Measurements from ENCODE around the gene IGFN1. TPM values are rescaled to one million over a fixed set of nuclear protein-coding genes. Genes with fewer than 3 reads are reported as not detected.

IGFN1 gene
- total and polyA plus RNA-seq, 2 of the 8 experiments (the other 6 are each of a cell fraction or from before 2014, with no cell fraction given), result not detected

GRCh38 chr1:201185527-201186128 is 5.0 kb upstream of the IGFN1 start:
- no peak overlapping the region for H2AFZ ChIP-seq (ENCODE audit: low read length)
- no peak overlapping the region for H4K8ac ChIP-seq (ENCODE audit: extremely low read depth, insufficient read depth, low read length)
- H3K56ac ChIP-seq (replicated peaks; ENCODE audit: insufficient read length, low read depth, low read length), result no peak overlapping the region
- no peak overlapping the region for H3K18ac ChIP-seq (ENCODE audit: extremely low read depth, low read length)
- no peak overlapping the region for H2BK12ac ChIP-seq (ENCODE audit: low read depth, low read length)
- H3K4me2 ChIP-seq (ENCODE audit: insufficient read depth in 1 of 2, low read depth in 2 of 2, low read length in 2 of 2), result no peak overlapping the region
- H3K27ac ChIP-seq (ENCODE audit: low read depth, low read length), result no peak overlapping the region
- H3K27me3 ChIP-seq (replicated peaks in 1 of 4; ENCODE audit: control insufficient read depth in 3 of 4, extremely low read depth in 1 of 4, insufficient read depth in 3 of 4, low read length in 3 of 4), result no peaks in the 10 kb centered on the region
- no peaks in the 10 kb centered on the region for H3K79me1 ChIP-seq (ENCODE audit: low read depth, low read length)
- no peak overlapping the region for H2BK120ac ChIP-seq (replicated peaks; ENCODE audit: low read depth, low read length)
- no peak overlapping the region for H3K23ac ChIP-seq (ENCODE audit: insufficient read length)
- FAIRE-seq (no peak), DNase-seq (ENCODE audit: low read depth in 1 of 2, low spot score in 2 of 2) (no peak)
- H3K36me3 ChIP-seq (ENCODE audit: control insufficient read depth in 2 of 4, insufficient read depth in 4 of 4, low read length in 3 of 4), result no peaks in the 10 kb centered on the region
- no peak overlapping the region for H2BK15ac ChIP-seq (ENCODE audit: low read length)
- no peak overlapping the region for H3K4me3 ChIP-seq (ENCODE audit: extremely low read depth in 1 of 4, insufficient read depth in 2 of 4, low read depth in 3 of 4, low read length in 4 of 4)
- CTCF ChIA-PET (ENCODE audit: partially characterized antibody), result interaction anchor here (0.8 to 3.6 kb wide), 13 partner anchors 12 to 214 kb away, joined by 3 to 20 read pairs (median 5); partner anchors contain the start of gene TMEM9
- no peaks in the 10 kb centered on the region for H4K20me1 ChIP-seq (replicated peaks in 1 of 2; ENCODE audit: control insufficient read depth in 1 of 2, insufficient read depth in 2 of 2, low read length in 2 of 2)
- peaks cover 0 to 5% (median 0%) of the 10 kb centered on the region in 4 experiments; a peak in 2 of 7 replicates for H3K4me1 ChIP-seq (replicated peaks in 1 of 4; ENCODE audit: control insufficient read depth in 3 of 4, insufficient read depth in 4 of 4, low read length in 3 of 4)
- WGBS, 2 experiments (ENCODE audit: extremely low coverage in 1 of 2, insufficient coverage in 1 of 2, insufficient read length in 1 of 2, insufficient replicate concordance in 2 of 2, low coverage in 1 of 2, low lambda C conversion rate in 2 of 2, missing lambda C conversion rate in 1 of 2), result 83% methylated on average over 5 of the region's 5 CpGs; no CpG with 5 or more reads in 1 of the 2 experiments
- no peaks in the 10 kb centered on the region for H3K79me2 ChIP-seq (ENCODE audit: control insufficient read depth in 1 of 2, insufficient read depth in 2 of 2, low read length in 2 of 2)
- no peak overlapping the region for H2BK20ac ChIP-seq (ENCODE audit: low read length)
- H3K9me3 ChIP-seq (ENCODE audit: insufficient read depth in 2 of 2, low read depth in 1 of 2, low read length in 1 of 2), result no peaks in the 10 kb centered on the region
- POLR2A ChIA-PET (ENCODE audit: partially characterized antibody), result interaction anchor here (1.2 kb wide), 1 partner anchor 22 kb away, joined by 3 read pairs; no protein-coding TSS in a partner anchor
- no peak overlapping the region for H4K91ac ChIP-seq (replicated peaks; ENCODE audit: insufficient read length, low read length)
- no peak overlapping the region for H2AK5ac ChIP-seq (ENCODE audit: low read depth, low read length)
- H3K23me2 ChIP-seq (ENCODE audit: low read depth, low read length), result no peaks in the 10 kb centered on the region; the same call in 1 of the 2 replicates
- H3K9ac ChIP-seq (replicated peaks in 1 of 4; ENCODE audit: extremely low read depth in 1 of 4, low read depth in 3 of 4, low read length in 3 of 4), result no peak overlapping the region
- H4K5ac ChIP-seq (ENCODE audit: insufficient read length, low read depth, low read length), result no peak overlapping the region
- no peak overlapping the region for H3K4ac ChIP-seq (replicated peaks; ENCODE audit: insufficient read length, low read depth, low read length)
- H2BK5ac ChIP-seq (ENCODE audit: low read depth, low read length), result no peak overlapping the region
- no peak overlapping the region for H3K14ac ChIP-seq (ENCODE audit: insufficient read length)
- TF ChIP-seq MAFK (IDR thresholded peaks at IDR 0.05; ENCODE audit: low read depth, low read length) (no peak), SIN3A (conservative IDR thresholded peaks at IDR 0.05 in 1 of 2, IDR thresholded peaks at IDR 0.05 in 1 of 2; ENCODE audit: low read depth in 1 of 2, low read length in 2 of 2) (no peak), NRF1 (IDR thresholded peaks at IDR 0.05; ENCODE audit: low read depth, low read length) (no peak), FOSL1 (IDR thresholded peaks at IDR 0.05; ENCODE audit: insufficient read depth, low read depth, low read length) (no peak), ATF2 (IDR thresholded peaks at IDR 0.05; ENCODE audit: low read length) (no peak), TAF7 (optimal IDR thresholded peaks at IDR 0.05; ENCODE audit: borderline replicate concordance, low read depth, low read length) (no peak), CBX8 (IDR thresholded peaks at IDR 0.05; ENCODE audit: borderline replicate concordance, low read depth, low read length) (no peak), CTCF (IDR thresholded peaks at IDR 0.05; ENCODE audit: control extremely low read depth in 1 of 3, insufficient read depth in 1 of 3, low read depth in 1 of 3, low read length in 3 of 3) (no peak)

All from H1 (cell line).